PC-3 (cell line): ENCODE results near the gene SYVN1. TPM values are rescaled to one million over a fixed set of nuclear protein-coding genes. Genes with fewer than 3 reads are reported as not detected.

Source experiments
- ATAC-seq: fragments of 200-7000 bp; cut with Tn5 transposase; 2 replicates; pipeline ENCODE4 v1.9.1; 2020; ENCODE audit warnings: mild to moderate bottlenecking, moderate library complexity
- BruUV-seq: library from RNA; stranded (reverse); fragments of 400-500 nt; replicated peaks from 2 replicates; lab custom pipeline; 2021; lab: Mats Ljungman, UMichigan
- CTCF ChIA-PET: fragments of 300-600 bp; sonication (Branson Sonifier 250); formaldehyde crosslinking; loops from one replicate; lab custom pipeline; 2022; ENCODE audit warnings: antibody characterized with exemption; lab: Charles Lee
- POLR2A ChIA-PET: fragments of 300-600 bp; sonication (Branson Sonifier 250); formaldehyde crosslinking; loops from one replicate; lab custom pipeline; 2022; ENCODE audit warnings: antibody characterized with exemption; ENCODE audit not compliant: unreplicated experiment; lab: Charles Lee
- DNase-seq: peaks from one replicate; pipeline ENCODE4 v3.0.0-alpha.2; 2015
- H2AFZ ChIP-seq: fragments of 300-600 bp; sonication (generic); 2 replicates; pipeline ENCODE4 v1.6.0; 2016; ENCODE audit warnings: antibody characterized with exemption, low read length
- H3F3A ChIP-seq: fragments of 300-600 bp; sonication (generic); one replicate; pipeline ENCODE4 v1.6.0; 2017; ENCODE audit warnings: antibody characterized with exemption, low read length, control low read depth, mild to moderate bottlenecking; ENCODE audit not compliant: unreplicated experiment
- H3K27ac ChIP-seq: fragments of 300-600 bp; sonication (generic); 2 replicates; pipeline ENCODE4 v1.5.1; 2016; ENCODE audit warnings: mild to moderate bottlenecking, low read length
- H3K27me3 ChIP-seq: fragments of 300-600 bp; sonication (generic); 2 replicates; pipeline ENCODE4 v1.6.1; 2016; ENCODE audit warnings: low read length, mixed read lengths
- H3K36me3 ChIP-seq: fragments of 300-600 bp; sonication (generic); 2 replicates; pipeline ENCODE4 v1.6.1; 2016; ENCODE audit warnings: low read depth, mixed run types, low read length, mixed read lengths
- H3K4me1 ChIP-seq: fragments of 300-600 bp; sonication (generic); 2 replicates; pipeline ENCODE4 v1.5.1; 2016; ENCODE audit warnings: low read length; ENCODE audit not compliant: insufficient read depth
- H3K4me2 ChIP-seq: fragments of 300-600 bp; sonication (generic); 2 replicates; pipeline ENCODE4 v1.6.0; 2016; ENCODE audit warnings: low read length
- H3K4me3 ChIP-seq: fragments of 300-600 bp; sonication (generic); 2 replicates; pipeline ENCODE4 v1.5.1; 2016; ENCODE audit warnings: mild to moderate bottlenecking, low read length, mixed read lengths
- H3K79me2 ChIP-seq: fragments of 300-600 bp; sonication (generic); 2 replicates; pipeline ENCODE4 v1.6.1; 2017; ENCODE audit warnings: low read length, mixed read lengths
- H3K9ac ChIP-seq: fragments of 300-600 bp; sonication (generic); 2 replicates; pipeline ENCODE4 v1.6.0; 2016; ENCODE audit warnings: mild to moderate bottlenecking, low read length
- H3K9me2 ChIP-seq: fragments of 300-600 bp; sonication (generic); replicated peaks from 2 replicates; pipeline ENCODE4 v1.6.1; 2016; ENCODE audit warnings: mixed run types, low read length, mixed read lengths
- H3K9me3 ChIP-seq: fragments of 300-600 bp; sonication (generic); 2 replicates; pipeline ENCODE4 v1.6.1; 2016; ENCODE audit warnings: low read length, mixed read lengths
- H4K20me1 ChIP-seq: fragments of 300-600 bp; sonication (generic); 2 replicates; pipeline ENCODE4 v1.6.1; 2016; ENCODE audit warnings: low read length, mixed read lengths
- CTCF ChIP-seq: fragments of 300-600 bp; sonication (generic); conservative IDR thresholded peaks from 2 replicates; pipeline ENCODE4 v1.5.1; 2017; ENCODE audit warnings: antibody characterized with exemption, low read depth, mild to moderate bottlenecking, low read length
- EZH2 ChIP-seq: fragments of 300-600 bp; sonication (generic); IDR thresholded peaks from one replicate; pipeline ENCODE4 v1.6.1; 2017; ENCODE audit warnings: antibody characterized with exemption, mild to moderate bottlenecking, low read length; ENCODE audit not compliant: unreplicated experiment
- EZH2phosphoT487 ChIP-seq: fragments of 300-600 bp; sonication (generic); IDR thresholded peaks from 2 replicates; pipeline ENCODE4 v1.6.1; 2018; ENCODE audit warnings: mild to moderate bottlenecking, antibody characterized with exemption, low read length, borderline replicate concordance
- intact Hi-C: fragments of 100-400 bp; cut with micrococcal nuclease; formaldehyde crosslinking; loops from 2 replicates; pipeline ENCODE4 v1.9.0; 2023
- total RNA-seq: library from RNA; depleted of rRNA; stranded (reverse); fragments of >200 nt; gene quantifications from 2 replicates; pipeline ENCODE4 v1.2.3, GENCODE V29; 2014

The SYVN1 gene
- total RNA-seq, 1 experiment from 2014 or later: 22.3 TPM

GRCh38 chr11:65110354-65110861 is 23.9 kb downstream of the SYVN1 start:
- BruUV-seq: no TSS peak
- CTCF ChIA-PET: interaction anchor here (0.6 to 1.3 kb wide), 3 partner anchors 12 to 223 kb away, joined by 3 to 4 read pairs (median 3); partner anchors contain the start of genes DPF2, FAU, MRPL49 and POLA2
- H3K36me3 ChIP-seq: no peaks in the 10 kb centered on the region
- H2AFZ ChIP-seq: no peak overlapping the region
- no peak overlapping the region for H3K9ac ChIP-seq
- POLR2A ChIA-PET: no interaction called here
- TF ChIP-seq EZH2: no peak
- TF ChIP-seq CTCF: peak; percentile 98
- no peaks in the 10 kb centered on the region for H3F3A ChIP-seq
- no peaks in the 10 kb centered on the region for H4K20me1 ChIP-seq
- peak; percentile 44 for ATAC-seq
- intact Hi-C loops: no loop called here
- H3K9me3 ChIP-seq: no peaks in the 10 kb centered on the region
- H3K79me2 ChIP-seq: peaks cover 6% of the 10 kb centered on the region
- H3K4me1 ChIP-seq: peaks cover 9% of the 10 kb centered on the region
- no peak overlapping the region for H3K4me3 ChIP-seq
- DNase-seq: peak; percentile 96
- no peaks in the 10 kb centered on the region for H3K9me2 ChIP-seq
- peak overlapping the region; percentile 8; the same call in 1 of the 2 replicates for H3K4me2 ChIP-seq
- H3K27ac ChIP-seq: no peak overlapping the region
- H3K27me3 ChIP-seq: no peaks in the 10 kb centered on the region

GRCh38 chr11:65109231-65110198 is 24.8 kb downstream of the SYVN1 start:
- TF ChIP-seq EZH2: no peak
- Histone ChIP-seq H3K9me3 (no peaks in the 10 kb centered on the region), H3K79me2 (peaks cover 10% of the 10 kb centered on the region), H3K27me3 (no peaks in the 10 kb centered on the region), H3K4me3 (no peak overlapping the region), H3K9ac (no peak overlapping the region), H4K20me1 (no peaks in the 10 kb centered on the region), H3K36me3 (no peaks in the 10 kb centered on the region), H3K4me2 (no peak overlapping the region), H3F3A (no peaks in the 10 kb centered on the region), H3K9me2 (no peaks in the 10 kb centered on the region), H2AFZ (no peak overlapping the region), H3K27ac (no peak overlapping the region), H3K4me1 (peaks cover 9% of the 10 kb centered on the region)
- no TSS peak for BruUV-seq
- POLR2A ChIA-PET: no interaction called here
- intact Hi-C loops: no loop called here
- DNase-seq: no peak
- CTCF ChIA-PET: interaction anchor here (0.6 to 1.3 kb wide), 3 partner anchors 10 to 224 kb away, joined by 3 read pairs; partner anchors contain the start of genes DPF2, FAU and MRPL49
- ATAC-seq: no peak

GRCh38 chr11:65108469-65109123 is 25.7 kb downstream of the SYVN1 start:
- Histone ChIP-seq H4K20me1 (no peaks in the 10 kb centered on the region), H2AFZ (no peak overlapping the region), H3K4me1 (peaks cover 9% of the 10 kb centered on the region), H3K4me3 (no peak overlapping the region), H3K27me3 (no peaks in the 10 kb centered on the region), H3K79me2 (peaks cover 20% of the 10 kb centered on the region), H3F3A (no peaks in the 10 kb centered on the region), H3K9me3 (no peaks in the 10 kb centered on the region), H3K9ac (no peak overlapping the region), H3K4me2 (no peak overlapping the region), H3K36me3 (no peaks in the 10 kb centered on the region), H3K9me2 (no peaks in the 10 kb centered on the region), H3K27ac (no peak overlapping the region)
- ChIA-PET CTCF (interaction anchor here (0.6 kb wide), 1 partner anchor 11 kb away, joined by 3 read pairs; no protein-coding TSS in a partner anchor), POLR2A (no interaction called here)
- intact Hi-C loops: no loop called here
- TF ChIP-seq EZH2 (no peak), EZH2phosphoT487 (no peak), CTCF (no peak)
- ATAC-seq (no peak), DNase-seq (no peak)
- BruUV-seq: no TSS peak
